GM18873 (cell line): ENCODE measurements around the gene LANCL3.
"Not testable (repeated sequence)": the region's sequence is repeated elsewhere in the genome, so short reads cannot be mapped to it uniquely, and the experiment has no call there.

ENCODE experiments used
- ATAC-seq: cut with Tn5 transposase; IDR thresholded peaks from one replicate; pipeline ENCODE4 v1.9.1; 2021; ENCODE audit warnings: mild to moderate bottlenecking, moderate library complexity, moderate number of reproducible peaks; ENCODE audit not compliant: unreplicated experiment, low FRiP score

LANCL3 gene

GRCh38 chrX:37609727-37610126 lies 38.3 kb downstream of the LANCL3 start:
- no peak for ATAC-seq

GRCh38 chrX:37613933-37614332 lies 42.5 kb downstream of the LANCL3 start:
- no peak for ATAC-seq

DNA sequence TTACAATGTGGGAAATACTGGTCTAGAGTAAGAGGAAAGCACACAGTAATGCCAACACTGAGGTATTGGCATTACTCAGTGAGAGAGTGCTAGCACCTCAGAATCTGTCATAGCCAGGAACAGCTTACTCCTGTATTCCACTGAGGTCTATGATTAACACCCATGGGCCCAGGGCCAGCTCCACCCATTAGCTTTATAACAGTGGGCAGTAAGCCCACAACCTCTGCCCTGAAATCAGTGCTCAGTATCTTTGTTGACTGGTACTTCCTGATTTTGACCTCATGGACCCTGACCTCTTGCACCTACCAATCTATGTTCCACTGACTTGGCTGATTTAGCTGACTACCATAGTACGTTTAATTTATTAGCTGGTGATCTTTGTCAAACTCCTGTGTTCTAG lies 56.1 kb downstream of the LANCL3 start:
- ATAC-seq: no peak

DNA sequence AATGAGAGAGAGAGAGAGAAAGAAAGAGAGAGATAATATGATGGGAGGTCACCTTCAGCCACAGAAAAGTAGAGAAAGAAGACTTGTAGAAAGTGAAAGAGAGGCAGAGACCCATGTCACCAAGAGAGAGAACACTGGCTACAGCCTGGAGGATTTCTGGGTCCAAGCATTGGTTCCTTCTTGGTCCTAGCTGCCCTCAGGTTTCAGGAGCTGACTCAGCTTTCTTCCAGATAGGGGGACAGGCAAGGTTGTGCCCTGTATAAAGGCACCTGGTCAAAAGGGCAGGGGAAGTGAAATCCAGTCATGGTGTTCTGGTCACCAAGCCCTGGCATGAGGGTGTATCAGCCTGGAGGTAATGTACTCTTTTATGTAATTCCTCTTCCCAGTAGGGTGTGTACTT lies 66.6 kb downstream of the LANCL3 start:
- ATAC-seq: no peak

GRCh38 chrX:37640142-37640541 lies 68.7 kb downstream of the LANCL3 start:
- no peak for ATAC-seq

GRCh38 chrX:37641859-37642258 lies 70.4 kb downstream of the LANCL3 start:
- ATAC-seq: no peak

GRCh38 chrX:37644381-37645305 lies 73.2 kb downstream of the LANCL3 start:
- ATAC-seq: no peak

GRCh38 chrX:37646254-37646653 lies 74.8 kb downstream of the LANCL3 start:
- ATAC-seq: no peak

DNA sequence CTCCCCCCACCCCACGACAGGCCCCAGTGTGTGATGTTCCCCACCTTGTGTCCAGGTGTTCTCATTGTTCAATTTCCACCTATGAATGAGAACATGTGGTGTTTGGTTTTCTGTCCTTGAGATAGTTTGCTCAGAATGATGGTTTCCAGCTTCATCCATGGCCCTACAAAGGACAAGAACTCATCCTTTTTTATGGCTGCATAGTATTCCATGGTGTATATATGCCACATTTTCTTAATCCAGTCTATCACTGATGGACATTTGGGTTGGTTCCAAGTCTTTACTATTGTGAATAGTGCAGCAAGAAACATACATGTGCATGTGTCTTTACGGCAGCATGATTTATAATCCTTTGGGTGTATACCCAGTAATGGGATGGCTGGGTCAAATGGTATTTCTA lies 79.4 kb downstream of the LANCL3 start:
- ATAC-seq: not testable (repeated sequence)

DNA sequence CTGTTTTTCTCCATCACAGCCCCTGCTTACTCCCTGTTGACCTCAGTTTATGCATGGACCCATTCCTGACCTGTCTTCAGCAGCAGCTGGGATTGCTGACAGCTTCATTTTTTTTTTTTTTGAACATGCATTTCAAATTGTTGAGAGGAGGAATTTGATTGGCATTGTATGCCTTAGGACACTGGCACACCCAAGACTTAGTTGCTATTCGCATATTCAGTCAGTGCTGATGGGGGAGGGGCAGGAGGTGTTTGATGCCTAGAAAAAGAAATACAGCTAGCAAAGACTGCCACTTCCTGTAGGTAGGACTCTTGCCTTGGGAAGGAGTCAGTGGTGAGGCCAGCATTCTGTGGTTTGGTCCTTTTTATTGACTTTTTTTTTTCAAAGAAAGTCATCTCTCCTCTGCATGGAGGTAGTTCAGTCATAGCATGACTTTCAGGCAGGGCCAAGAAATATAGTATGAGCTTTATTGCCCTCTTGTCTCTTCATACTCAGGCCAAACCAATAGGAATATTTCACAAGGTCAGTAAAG lies 80.5 kb downstream of the LANCL3 start:
- no peak for ATAC-seq

- no peak for ATAC-seq
These were observed 81.2 kb downstream of the LANCL3 start for GRCh38 chrX:37652589-37653231.

GRCh38 chrX:37653397-37654085 lies 82.1 kb downstream of the LANCL3 start:
- ATAC-seq: no peak

DNA sequence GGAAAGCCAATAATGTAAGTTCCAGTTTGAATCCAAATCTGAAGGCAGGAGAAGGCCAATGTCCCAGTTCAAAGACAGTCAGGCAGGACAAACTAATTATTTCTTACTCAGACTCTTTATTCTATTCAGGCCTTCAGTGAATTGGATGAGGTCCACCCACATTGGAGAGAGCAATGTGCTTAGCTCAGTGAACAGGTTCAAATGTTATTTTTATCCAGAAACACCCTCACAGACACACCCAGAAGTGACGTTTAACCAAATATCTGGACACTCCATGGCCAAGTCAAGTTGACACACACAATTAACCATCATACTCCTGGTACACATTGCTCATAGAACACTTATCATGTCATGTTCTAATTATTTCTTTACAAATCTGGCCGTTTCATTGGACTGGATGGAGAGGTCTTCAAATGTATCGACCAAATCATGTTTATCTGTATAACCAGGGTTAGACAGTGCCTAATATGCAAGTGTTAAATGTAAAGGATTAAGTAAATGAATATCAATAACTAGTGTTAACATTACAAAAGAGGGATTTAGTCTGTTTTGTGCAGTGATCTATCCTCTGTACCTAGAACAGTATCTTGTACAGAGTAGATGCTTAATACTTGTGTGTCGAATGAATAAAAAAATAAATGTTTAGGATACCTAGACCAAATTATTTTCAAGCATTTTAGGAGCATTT lies 87.0 kb downstream of the LANCL3 start:
- ATAC-seq: no peak

- ATAC-seq: no peak
These were observed 87.6 kb downstream of the LANCL3 start for GRCh38 chrX:37659047-37659446.

DNA sequence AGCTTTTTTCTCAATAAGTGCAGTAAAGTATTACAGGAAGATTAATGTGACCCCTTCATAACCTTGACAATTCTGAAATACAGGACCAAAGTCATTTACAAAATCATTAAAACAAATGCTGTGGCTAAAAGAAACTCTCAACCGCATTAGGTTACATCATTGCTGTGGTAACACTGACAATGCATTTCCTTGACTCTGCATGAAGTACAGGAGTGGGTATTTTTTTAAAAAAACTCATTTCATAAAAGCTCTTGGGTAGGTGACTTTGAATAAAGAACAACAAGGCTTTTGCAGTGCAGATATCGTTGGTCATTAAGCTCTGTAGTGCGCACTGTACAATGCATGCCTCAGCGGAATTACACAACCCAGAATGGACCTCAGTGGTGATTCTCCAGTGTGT lies 90.7 kb downstream of the LANCL3 start:
- ATAC-seq: no peak

DNA sequence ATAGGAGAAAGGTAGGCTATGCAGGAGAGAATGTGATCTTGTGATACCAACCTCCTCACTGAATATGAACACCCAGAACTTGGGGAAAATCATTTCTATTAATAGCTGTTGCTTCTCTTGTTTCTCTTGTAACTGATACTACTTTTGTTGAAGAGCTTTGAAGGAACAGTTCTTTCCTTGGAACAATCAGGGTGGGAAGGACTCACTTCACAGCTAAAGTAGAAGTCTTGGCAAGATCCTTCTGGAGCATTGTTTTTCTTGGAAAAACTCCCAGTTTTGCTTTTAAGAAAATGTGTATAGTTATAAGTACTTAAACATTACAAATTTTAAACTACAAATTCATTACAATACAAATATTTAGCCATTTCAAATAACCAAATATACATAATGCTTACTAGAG lies 95.1 kb downstream of the LANCL3 start:
- ATAC-seq: no peak

DNA sequence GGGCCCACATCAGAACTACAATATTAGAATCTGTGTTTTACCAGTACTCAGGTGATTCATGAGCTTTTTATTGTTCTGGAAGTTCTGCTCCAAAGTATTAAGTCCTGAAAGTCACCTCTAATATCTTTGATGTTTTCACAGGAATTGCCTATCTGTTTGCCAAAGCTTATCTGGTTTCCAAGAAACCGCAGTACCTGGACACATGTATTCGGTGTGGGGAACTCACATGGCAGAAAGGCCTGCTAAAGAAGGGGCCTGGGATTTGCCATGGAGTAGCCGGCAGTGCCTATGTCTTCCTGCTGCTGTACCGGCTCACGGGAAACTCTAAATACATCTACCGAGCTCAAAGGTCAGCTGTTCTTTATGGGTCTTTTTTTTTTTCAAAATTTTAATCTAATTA lies 95.7 kb downstream of the LANCL3 start:
- ATAC-seq: no peak

GRCh38 chrX:37672563-37672962 lies 101.1 kb downstream of the LANCL3 start:
- ATAC-seq: no peak

- no peak for ATAC-seq
These were observed 105.3 kb downstream of the LANCL3 start for GRCh38 chrX:37676811-37677210.

DNA sequence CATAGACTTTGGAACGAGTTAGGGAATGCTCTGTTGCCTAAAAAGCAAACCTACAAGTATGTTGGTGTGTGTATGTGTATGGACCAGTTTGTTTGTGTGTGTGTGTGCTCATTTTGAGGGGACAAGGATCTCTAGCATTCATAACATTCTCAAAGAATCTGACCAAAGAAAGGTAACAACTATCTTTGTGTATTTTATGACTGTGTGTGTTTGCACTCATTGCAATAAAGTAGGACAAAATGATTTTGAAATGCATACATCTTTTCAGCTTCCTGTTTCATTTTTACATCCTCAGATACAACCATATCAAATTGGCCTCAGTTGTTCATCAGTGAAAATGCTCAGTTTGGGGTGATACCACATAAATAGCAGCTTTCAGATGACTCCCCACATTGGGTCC lies 105.8 kb downstream of the LANCL3 start:
- ATAC-seq: no peak
